WTC11 (cell line): ENCODE results near the gene BCAT1. TPM values are rescaled to one million over a fixed set of nuclear protein-coding genes. Genes with fewer than 3 reads are reported as not detected.
"Not testable (repeated sequence)": the region's sequence is repeated elsewhere in the genome, so short reads cannot be mapped to it uniquely, and the experiment has no call there.

Experiments
- ATAC-seq: fragments of 200-7000 bp; cut with Tn5 transposase; 2 replicates; pipeline ENCODE4 v1.10.0; 2021; ENCODE audit warnings: mild to moderate bottlenecking, moderate library complexity
- CTCF ChIA-PET: fragments of 300-600 bp; sonication (Branson Sonifier 250); formaldehyde crosslinking; loops from one replicate; lab custom pipeline; 2021; ENCODE audit warnings: antibody characterized with exemption; lab: Charles Lee
- POLR2A ChIA-PET: fragments of 350-600 bp; sonication (Branson Sonifier 250); formaldehyde crosslinking; loops from one replicate; lab custom pipeline; 2021; ENCODE audit warnings: antibody characterized with exemption; lab: Charles Lee
- DNase-seq: peaks from one replicate; pipeline ENCODE4 v3.0.0; 2021; ENCODE audit warnings: low spot score
- H3K27ac Mint-ChIP-seq: 2 replicates; pipeline ENCODE4 v1.8.0; 2021; ENCODE audit warnings: mixed read lengths
- H3K27me3 Mint-ChIP-seq: 2 replicates; pipeline ENCODE4 v1.8.0; 2021; ENCODE audit warnings: low read depth, mild to moderate bottlenecking, moderate library complexity, mixed read lengths
- H3K36me3 Mint-ChIP-seq: 2 replicates; pipeline ENCODE4 v1.8.0; 2021; ENCODE audit warnings: mixed read lengths
- H3K4me1 Mint-ChIP-seq: 2 replicates; pipeline ENCODE4 v1.8.0; 2022; ENCODE audit warnings: mixed read lengths
- H3K4me3 Mint-ChIP-seq: 2 replicates; pipeline ENCODE4 v1.8.0; 2021; ENCODE audit warnings: mild to moderate bottlenecking, moderate library complexity, mixed read lengths
- H3K9me3 Mint-ChIP-seq: 2 replicates; pipeline ENCODE4 v1.8.0; 2021; ENCODE audit warnings: mixed read lengths
- AFF4 ChIP-seq: sonication (generic); formaldehyde crosslinking; IDR thresholded peaks from 2 replicates; pipeline ENCODE4 v1.8.1; 2023; ENCODE audit warnings: mild to moderate bottlenecking, missing genetic modification reagents, borderline replicate concordance
- ARID4B ChIP-seq: sonication (generic); formaldehyde crosslinking; IDR thresholded peaks from 2 replicates; pipeline ENCODE4 v1.8.0; 2023; ENCODE audit warnings: missing genetic modification reagents, mild to moderate bottlenecking, borderline replicate concordance
- ATF1 ChIP-seq: sonication (generic); formaldehyde crosslinking; IDR thresholded peaks from 2 replicates; pipeline ENCODE4 v1.8.1; 2023; ENCODE audit warnings: mild to moderate bottlenecking, moderate library complexity, missing genetic modification reagents
- ATF2 ChIP-seq: sonication (generic); formaldehyde crosslinking; IDR thresholded peaks from 2 replicates; pipeline ENCODE4 v1.8.1; 2022; ENCODE audit warnings: low read depth, missing genetic modification reagents, borderline replicate concordance
- ATF3 ChIP-seq: sonication (generic); formaldehyde crosslinking; conservative IDR thresholded peaks from 2 replicates; pipeline ENCODE4 v1.8.1; 2022; ENCODE audit warnings: mild to moderate bottlenecking, missing genetic modification reagents
- CBFB ChIP-seq: sonication (generic); formaldehyde crosslinking; IDR thresholded peaks from 2 replicates; pipeline ENCODE4 v1.8.1; 2022; ENCODE audit warnings: mild to moderate bottlenecking, low read depth, missing genetic modification reagents
- IRF2 ChIP-seq: sonication (generic); formaldehyde crosslinking; IDR thresholded peaks from 2 replicates; pipeline ENCODE4 v1.8.0; 2022; ENCODE audit warnings: low read depth, missing genetic modification reagents, borderline replicate concordance
- NFATC4 ChIP-seq: fragments of 250-450 bp; sonication (Bioruptor Pico); IDR thresholded peaks from 2 replicates; pipeline ENCODE4 v1.9.0; 2021; ENCODE audit warnings: mild to moderate bottlenecking
- NR1H2 ChIP-seq: sonication (generic); formaldehyde crosslinking; IDR thresholded peaks from 2 replicates; pipeline ENCODE4 v1.9.0; 2021; ENCODE audit warnings: mild to moderate bottlenecking, moderate library complexity, missing genetic modification reagents
- NR3C1 ChIP-seq: sonication (generic); formaldehyde crosslinking; conservative IDR thresholded peaks from 2 replicates; pipeline ENCODE4 v1.8.1; 2023; ENCODE audit warnings: low read depth, mild to moderate bottlenecking, missing genetic modification reagents
- OVOL2 ChIP-seq: fragments of 250-450 bp; sonication (Bioruptor Pico); IDR thresholded peaks from 2 replicates; pipeline ENCODE4 v1.9.0; 2021; ENCODE audit warnings: mild to moderate bottlenecking, borderline replicate concordance
- STAT6 ChIP-seq: sonication (generic); formaldehyde crosslinking; conservative IDR thresholded peaks from 2 replicates; pipeline ENCODE4 v1.8.1; 2023; ENCODE audit warnings: mild to moderate bottlenecking, low read depth, missing genetic modification reagents, moderate library complexity
- ZNF512 ChIP-seq: sonication (generic); formaldehyde crosslinking; IDR thresholded peaks from 2 replicates; pipeline ENCODE4 v1.8.1; 2022; ENCODE audit warnings: missing genetic modification reagents, borderline replicate concordance
- total RNA-seq: library from RNA; stranded (reverse); gene quantifications from 3 replicates; pipeline ENCODE4 v1.2.3, GENCODE V29; 2021

The BCAT1 gene
- total RNA-seq, 1 experiment from 2014 or later: 267 TPM

- Mint-ChIP-seq H3K27ac (no peak overlapping the region), H3K4me1 (0 out of 2 replicates have a peak, but pooled peaks cover 2% of the 10 kb centered on the region), H3K36me3 (peaks cover 72% of the 10 kb centered on the region), H3K4me3 (no peak overlapping the region), H3K27me3 (no peaks in the 10 kb centered on the region), H3K9me3 (peaks cover 24% of the 10 kb centered on the region)
- CTCF ChIA-PET: no interaction called here
- DNase-seq (no peak), ATAC-seq (no peak)
- TF ChIP-seq STAT6 (no peak), NFATC4 (CRISPR knock-in tag) (no peak), OVOL2 (no peak), ATF1 (CRISPR knock-in tag) (no peak), ZNF512 (CRISPR knock-in tag) (no peak), CBFB (CRISPR knock-in tag) (no peak), NR1H2 (CRISPR knock-in tag) (no peak), AFF4 (no peak), IRF2 (CRISPR knock-in tag) (no peak), NR3C1 (CRISPR knock-in tag) (no peak), ARID4B (CRISPR knock-in tag) (no peak), ATF2 (no peak), ATF3 (CRISPR knock-in tag) (no peak)
- POLR2A ChIA-PET: no interaction called here
These were observed 76.7 kb downstream of the BCAT1 start for GRCh38 chr12:24872211-24872610.

GRCh38 chr12:24866139-24866538 lies 82.8 kb downstream of the BCAT1 start:
- peak; percentile 12 for DNase-seq
- Mint-ChIP-seq H3K9me3 (peaks cover 55% of the 10 kb centered on the region), H3K36me3 (peaks cover 82% of the 10 kb centered on the region), H3K4me1 (peaks cover 23% of the 10 kb centered on the region)
- ChIA-PET CTCF (interaction anchor here (0.8 kb wide), 1 partner anchor 13 kb away, joined by 3 read pairs; no protein-coding TSS in a partner anchor), POLR2A (interaction anchor here (1.0 kb wide), 1 partner anchor 9 kb away, joined by 3 read pairs; no protein-coding TSS in a partner anchor)
- H3K27me3 Mint-ChIP-seq, H3K27ac Mint-ChIP-seq, H3K4me3 Mint-ChIP-seq, ATAC-seq: not testable (repeated sequence)
